Lower lobe of right lung (tissue), 2 donors: ENCODE measurements around the gene LIAS. TPM values are rescaled to one million over a fixed set of nuclear protein-coding genes. Genes with fewer than 3 reads are reported as not detected.
"Not testable (repeated sequence)": the region's sequence is repeated elsewhere in the genome, so short reads cannot be mapped to it uniquely, and the experiment has no call there.

Source experiments
- ATAC-seq, 2 donors: fragments of 200-7000 bp; cut with Tn5 transposase; one replicate each; pipeline ENCODE4 v1.9.1; 2020 to 2022; ENCODE audit warnings: mild to moderate bottlenecking in 2 of 2, moderate library complexity in 2 of 2
- DNase-seq: peaks from one replicate; pipeline ENCODE4 v3.0.0-alpha.2; 2020
- H3K27ac ChIP-seq: fragments of 200-600 bp; one replicate; pipeline ENCODE4 v1.8.0; 2022
- H3K27me3 ChIP-seq: fragments of 200-600 bp; one replicate; pipeline ENCODE4 v1.8.0; 2022; ENCODE audit warnings: low read depth
- H3K36me3 ChIP-seq: fragments of 200-600 bp; one replicate; pipeline ENCODE4 v1.8.0; 2022; ENCODE audit warnings: mild to moderate bottlenecking
- H3K4me1 ChIP-seq: fragments of 200-600 bp; one replicate; pipeline ENCODE4 v1.8.0; 2022
- H3K4me3 ChIP-seq: fragments of 200-600 bp; one replicate; pipeline ENCODE4 v1.8.0; 2022; ENCODE audit warnings: mild to moderate bottlenecking
- H3K9me3 ChIP-seq: fragments of 200-600 bp; one replicate; pipeline ENCODE4 v1.8.0; 2022
- CTCF ChIP-seq: fragments of 200-600 bp; IDR thresholded peaks from one replicate; pipeline ENCODE4 v1.8.0; 2022; ENCODE audit warnings: antibody characterized with exemption, mild to moderate bottlenecking
- intact Hi-C: fragments of 100-400 bp; cut with DNase I; formaldehyde crosslinking; loops from one replicate; pipeline ENCODE4 v1.11.0; 2022
- total RNA-seq: library from RNA; stranded (reverse); fragmentation: NEBNext Ultra II Directional; extraction: Animal tissue kit (Norgen Biotek cat#: 25700); gene quantifications from one replicate; pipeline ENCODE4 v1.2.1, GENCODE V29; 2021
- donor health status: DM: no; HTN: yes; CAD: no; lungs with severe emphysema.

Gene LIAS
- total RNA-seq, 1 donor from 2014 or later: 13.7 TPM

GRCh38 chr4:39504538-39504937 lies 45.7 kb downstream of the LIAS start:
- no peak overlapping the region for H3K27ac ChIP-seq
- ATAC-seq (no peak), DNase-seq (no peak)
- H3K36me3 ChIP-seq: peaks cover 99% of the 10 kb centered on the region
- H3K4me3 ChIP-seq: no peak overlapping the region
- intact Hi-C loops: no loop called here
- H3K4me1 ChIP-seq: no peaks in the 10 kb centered on the region
- TF ChIP-seq CTCF: no peak
- no peaks in the 10 kb centered on the region for H3K27me3 ChIP-seq
- no peaks in the 10 kb centered on the region for H3K9me3 ChIP-seq

GRCh38 chr4:39505581-39505980 lies 46.7 kb downstream of the LIAS start:
- no peak overlapping the region for H3K4me3 ChIP-seq
- no peak overlapping the region for H3K27ac ChIP-seq
- H3K27me3 ChIP-seq: no peaks in the 10 kb centered on the region
- H3K4me1 ChIP-seq: no peaks in the 10 kb centered on the region
- no peak for DNase-seq
- no peaks in the 10 kb centered on the region for H3K9me3 ChIP-seq
- H3K36me3 ChIP-seq: peaks cover 100% of the 10 kb centered on the region
- intact Hi-C loops: no loop called here
- TF ChIP-seq CTCF: no peak
- peak in 1 of 2 donors; percentile 12 for ATAC-seq

- no peak overlapping the region for H3K4me3 ChIP-seq
- H3K36me3 ChIP-seq: peaks cover 87% of the 10 kb centered on the region
- no peaks in the 10 kb centered on the region for H3K9me3 ChIP-seq
- no peak overlapping the region for H3K27ac ChIP-seq
- H3K4me1 ChIP-seq: no peaks in the 10 kb centered on the region
- intact Hi-C loops: no loop called here
- DNase-seq (no peak), ATAC-seq (no peak)
- TF ChIP-seq CTCF: no peak
- no peaks in the 10 kb centered on the region for H3K27me3 ChIP-seq
These were observed 51.6 kb downstream of the LIAS start for GRCh38 chr4:39510348-39510929.

GRCh38 chr4:39514266-39514665 lies 55.4 kb downstream of the LIAS start:
- H3K27ac ChIP-seq: peak overlapping the region; percentile 37

GRCh38 chr4:39514888-39515401 lies 56.1 kb downstream of the LIAS start:
- Histone ChIP-seq H3K4me3 (no peak overlapping the region), H3K27me3 (no peaks in the 10 kb centered on the region), H3K4me1 (no peaks in the 10 kb centered on the region), H3K9me3 (no peaks in the 10 kb centered on the region), H3K27ac (peak overlapping the region; percentile 37), H3K36me3 (peaks cover 80% of the 10 kb centered on the region)
- no peak for TF ChIP-seq CTCF
- ATAC-seq (peak; percentile 91 to 97), DNase-seq (peak; percentile 65)
- intact Hi-C loops: no loop called here

More at GRCh38 chr4:39514266-39514665, 55.4 kb downstream of the LIAS start:
- ATAC-seq, H3K27me3 ChIP-seq, H3K9me3 ChIP-seq, H3K4me1 ChIP-seq, H3K4me3 ChIP-seq, intact Hi-C loops, DNase-seq: not testable (repeated sequence)
- H3K36me3 ChIP-seq: peaks cover 80% of the 10 kb centered on the region

- ATAC-seq, H3K4me3 ChIP-seq, H3K9me3 ChIP-seq, H3K27me3 ChIP-seq, H3K4me1 ChIP-seq, H3K27ac ChIP-seq, DNase-seq, intact Hi-C loops: not testable (repeated sequence)
- H3K36me3 ChIP-seq: peaks cover 80% of the 10 kb centered on the region
These were observed 57.0 kb downstream of the LIAS start for GRCh38 chr4:39515669-39516401.
